ENCODE data around the gene WDR88.

GRCh38 chr19:33189453-33189852 lies 57.5 kb downstream of the WDR88 start:
- TF ChIP-seq POLR2AphosphoS5 (IDR thresholded peaks at IDR 0.05), result no peak
- TF ChIP-seq CTCF (IDR thresholded peaks at IDR 0.05), result no peak
- no peak for TF ChIP-seq EP300 (IDR thresholded peaks at IDR 0.05; ENCODE audit: low read depth)
- no peak for TF ChIP-seq POLR2A (IDR thresholded peaks at IDR 0.05)

Measured in transverse colon (tissue), 4 donors.